ENCODE data around the gene EPB41. TPM values are rescaled to one million over a fixed set of nuclear protein-coding genes. Genes with fewer than 3 reads are reported as not detected.

Gene EPB41
- total RNA-seq, 2 experiments from 2014 or later: 77.1 to 86.7 TPM

Other genes starting within 250 kb of the EPB41 start
- 10 to 100 TPM; 25.3 to 26.6 TPM for gene GMEB1, start 245.8 kb upstream of the EPB41 start, total RNA-seq
- gene YTHDF2, start 177.6 kb upstream of the EPB41 start, total RNA-seq: 100 to 1,000 TPM; 104 to 107 TPM
- under 1 TPM in 1 of 2 experiments, not detected in 1; 0.02 TPM for gene OPRD1, start 102.4 kb upstream of the EPB41 start, total RNA-seq
- under 1 TPM; 0.90 to 0.99 TPM for gene TMEM200B, start 209.3 kb downstream of the EPB41 start, total RNA-seq